SKM-1 treated with dmso at 0.1 percent for 144 hours (cell line): ENCODE measurements around the gene KAT6B.

Experiments
- DNase-seq: peaks from one replicate; lab custom pipeline; 2025; ENCODE audit not compliant: unreplicated experiment; lab: John Stamatoyannopoulos, UW

Gene KAT6B

GRCh38 chr10:74947781-74948401 is 121.5 kb downstream of the KAT6B start:
- DNase-seq, result no peak

GRCh38 chr10:74949034-74949832 is 122.8 kb downstream of the KAT6B start:
- no peak for DNase-seq

GRCh38 chr10:74949843-74950765 is 123.7 kb downstream of the KAT6B start:
- DNase-seq, result no peak

- no peak for DNase-seq
These were observed 126.8 kb downstream of the KAT6B start for GRCh38 chr10:74953214-74953613.

GRCh38 chr10:74955796-74956195 is 129.4 kb downstream of the KAT6B start:
- DNase-seq, result no peak

- no peak for DNase-seq
These were observed 130.2 kb downstream of the KAT6B start for GRCh38 chr10:74956555-74957111.

GRCh38 chr10:74957285-74957961 is 131.0 kb downstream of the KAT6B start:
- no peak for DNase-seq

- DNase-seq, result no peak
These were observed 131.9 kb downstream of the KAT6B start for GRCh38 chr10:74958316-74958715.

GRCh38 chr10:74960670-74961069 is 134.3 kb downstream of the KAT6B start:
- DNase-seq, result no peak

- DNase-seq, result no peak
These were observed 136.1 kb downstream of the KAT6B start for GRCh38 chr10:74962517-74962916.

- no peak for DNase-seq
These were observed 137.1 kb downstream of the KAT6B start for GRCh38 chr10:74963549-74963948.

- no peak for DNase-seq
These were observed 141.7 kb downstream of the KAT6B start for GRCh38 chr10:74967911-74968666.

GRCh38 chr10:74968667-74969061 is 142.3 kb downstream of the KAT6B start:
- no peak for DNase-seq

- no peak for DNase-seq
These were observed 142.7 kb downstream of the KAT6B start for GRCh38 chr10:74969093-74969492.

- no peak for DNase-seq
These were observed 143.1 kb downstream of the KAT6B start for GRCh38 chr10:74969530-74969929.

- no peak for DNase-seq
These were observed 147.5 kb downstream of the KAT6B start for GRCh38 chr10:74973741-74974392.

- no peak for DNase-seq
These were observed 149.4 kb downstream of the KAT6B start for GRCh38 chr10:74975758-74976157.

GRCh38 chr10:74976565-74976964 is 150.2 kb downstream of the KAT6B start:
- no peak for DNase-seq

- no peak for DNase-seq
These were observed 150.7 kb downstream of the KAT6B start for GRCh38 chr10:74977072-74977471.
